ENCODE data around the gene KLC4. TPM values are rescaled to one million over a fixed set of nuclear protein-coding genes. Genes with fewer than 3 reads are reported as not detected.

KLC4 gene
- total RNA-seq, 1 donor from 2014 or later, result 8.8 TPM

DNA sequence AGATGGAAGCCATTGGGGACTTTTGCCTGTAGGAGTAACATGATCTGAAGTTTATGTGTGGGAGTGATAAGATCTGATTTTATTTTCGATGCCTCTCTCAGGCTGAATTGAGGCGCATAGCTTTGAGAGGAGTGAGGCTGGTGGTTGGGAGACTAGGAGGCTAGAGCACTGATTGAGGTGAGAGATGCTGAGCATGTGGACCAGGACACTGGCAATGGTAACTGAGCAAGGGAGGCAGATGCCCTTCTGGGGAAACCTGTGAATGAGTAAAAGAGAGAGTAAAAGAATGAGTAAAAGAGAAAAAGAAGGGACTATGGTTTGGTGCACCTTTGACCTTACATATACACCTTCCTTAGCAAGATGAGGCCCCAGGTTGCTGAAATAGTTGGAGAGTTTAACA is 35.0 kb upstream of the KLC4 start:
- H3K4me3 ChIP-seq (ENCODE audit: low read depth, low read length), result no peak overlapping the region
- TF ChIP-seq, protein P1, sequence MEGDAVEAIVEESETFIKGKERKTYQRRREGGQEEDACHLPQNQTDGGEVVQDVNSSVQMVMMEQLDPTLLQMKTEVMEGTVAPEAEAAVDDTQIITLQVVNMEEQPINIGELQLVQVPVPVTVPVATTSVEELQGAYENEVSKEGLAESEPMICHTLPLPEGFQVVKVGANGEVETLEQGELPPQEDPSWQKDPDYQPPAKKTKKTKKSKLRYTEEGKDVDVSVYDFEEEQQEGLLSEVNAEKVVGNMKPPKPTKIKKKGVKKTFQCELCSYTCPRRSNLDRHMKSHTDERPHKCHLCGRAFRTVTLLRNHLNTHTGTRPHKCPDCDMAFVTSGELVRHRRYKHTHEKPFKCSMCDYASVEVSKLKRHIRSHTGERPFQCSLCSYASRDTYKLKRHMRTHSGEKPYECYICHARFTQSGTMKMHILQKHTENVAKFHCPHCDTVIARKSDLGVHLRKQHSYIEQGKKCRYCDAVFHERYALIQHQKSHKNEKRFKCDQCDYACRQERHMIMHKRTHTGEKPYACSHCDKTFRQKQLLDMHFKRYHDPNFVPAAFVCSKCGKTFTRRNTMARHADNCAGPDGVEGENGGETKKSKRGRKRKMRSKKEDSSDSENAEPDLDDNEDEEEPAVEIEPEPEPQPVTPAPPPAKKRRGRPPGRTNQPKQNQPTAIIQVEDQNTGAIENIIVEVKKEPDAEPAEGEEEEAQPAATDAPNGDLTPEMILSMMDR (conservative IDR thresholded peaks at IDR 0.05; ENCODE audit: low read depth, low read length), result no peak
- no peak for DNase-seq (ENCODE audit: low read depth)

DNA sequence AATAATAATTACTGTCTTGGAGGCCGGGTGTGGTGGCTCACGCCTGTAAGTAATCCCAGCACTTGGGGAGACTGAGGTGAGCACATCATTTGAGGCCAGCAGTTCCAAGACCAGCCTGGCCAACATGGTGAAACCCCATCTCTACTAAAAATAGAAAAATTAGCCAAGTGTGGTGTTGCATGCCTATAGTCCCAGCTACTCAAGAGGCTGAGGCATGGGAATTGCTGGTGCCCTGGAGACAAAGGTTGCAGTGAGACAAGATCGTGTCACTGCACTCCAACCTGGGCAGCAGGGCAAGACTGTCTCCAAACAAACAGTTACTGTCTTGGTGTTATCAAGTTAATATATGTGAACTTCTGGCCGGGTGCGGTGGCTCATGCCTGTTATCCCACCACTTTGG is 33.1 kb upstream of the KLC4 start:
- H3K4me3 ChIP-seq (ENCODE audit: low read depth, low read length), result no peak overlapping the region
- no peak for DNase-seq (ENCODE audit: low read depth)
- TF ChIP-seq, protein P1 (conservative IDR thresholded peaks at IDR 0.05; ENCODE audit: low read depth, low read length), result no peak

DNA sequence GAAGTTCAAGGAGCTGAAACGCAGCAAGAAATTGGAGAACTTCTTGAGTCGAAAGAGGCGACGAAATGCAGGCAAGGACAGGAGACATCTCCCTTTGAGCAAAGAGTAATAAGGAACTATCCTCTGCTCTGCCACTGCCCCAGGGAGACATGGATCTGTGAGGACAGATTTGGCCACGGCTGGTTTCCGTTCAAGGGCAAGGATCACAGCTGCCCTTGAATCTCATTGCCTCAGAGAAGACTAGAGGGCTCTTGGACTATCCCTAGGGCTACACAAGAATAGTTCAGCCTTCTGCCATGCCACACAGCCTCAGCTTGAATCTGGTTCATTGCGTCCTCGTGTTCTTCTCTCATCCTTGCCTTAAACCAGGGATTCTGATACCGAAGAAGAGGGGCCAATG is 30.3 kb upstream of the KLC4 start:
- DNase-seq (ENCODE audit: low read depth), result no peak
- TF ChIP-seq, protein P1 (conservative IDR thresholded peaks at IDR 0.05; ENCODE audit: low read depth, low read length), result no peak
- H3K4me3 ChIP-seq (ENCODE audit: low read depth, low read length), result no peak overlapping the region

DNA sequence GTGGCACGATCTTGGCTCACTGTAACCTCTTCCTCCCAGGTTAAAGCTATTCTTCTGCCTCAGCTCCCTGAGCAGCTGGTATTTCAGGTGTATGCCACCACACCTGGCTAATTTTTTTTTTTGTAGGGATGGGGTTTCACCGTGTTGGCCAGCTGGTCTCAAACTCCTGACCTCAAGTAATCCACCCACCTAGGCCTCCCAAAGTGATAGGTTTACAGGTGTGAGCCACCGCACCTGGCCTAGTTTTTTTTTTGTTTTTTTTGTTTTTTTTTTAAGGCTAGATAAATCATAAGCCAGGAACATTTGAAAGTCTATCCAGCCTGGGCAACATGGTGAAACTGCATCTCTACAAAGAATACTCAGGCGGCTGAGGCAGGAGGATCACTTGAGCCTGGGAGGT is 27.1 kb upstream of the KLC4 start:
- DNase-seq (ENCODE audit: low read depth), result no peak
- TF ChIP-seq, protein P1 (conservative IDR thresholded peaks at IDR 0.05; ENCODE audit: low read depth, low read length), result no peak
- H3K4me3 ChIP-seq (ENCODE audit: low read depth, low read length), result no peak overlapping the region

DNA sequence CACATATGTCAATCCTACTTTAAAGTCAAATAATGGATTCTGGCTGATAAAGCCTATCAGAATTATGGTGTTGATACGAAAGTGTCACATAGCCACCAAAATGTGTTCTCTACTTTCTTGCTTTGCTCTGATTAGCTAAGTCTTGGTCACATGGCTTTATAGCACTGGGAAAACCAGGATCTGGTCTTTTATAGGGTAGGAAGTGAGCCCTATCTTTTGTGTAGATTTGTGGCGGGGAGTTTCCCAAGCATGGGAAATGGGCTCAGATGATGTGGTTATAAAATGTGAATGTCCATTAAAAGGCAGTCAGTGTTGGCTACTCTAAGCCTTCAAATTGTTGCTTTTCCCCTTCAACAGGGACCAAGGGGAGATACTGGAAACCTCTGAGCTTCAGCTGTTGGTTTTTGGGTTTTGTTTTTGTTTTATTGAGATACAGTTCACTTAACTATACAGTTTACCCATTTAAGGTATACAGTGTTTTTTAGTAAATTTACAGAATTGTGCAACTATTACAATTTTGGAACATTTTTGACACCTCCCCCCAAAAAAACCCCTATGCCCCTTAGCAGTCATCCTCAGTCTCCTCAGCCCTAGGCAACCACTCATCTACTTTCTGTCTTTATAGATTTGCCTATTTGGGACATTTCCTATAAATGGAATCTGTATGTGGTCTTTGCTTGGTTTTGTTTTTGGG is 25.8 kb upstream of the KLC4 start:
- H3K4me3 ChIP-seq (ENCODE audit: low read depth, low read length), result no peak overlapping the region
- DNase-seq (ENCODE audit: low read depth), result no peak
- TF ChIP-seq, protein P1 (conservative IDR thresholded peaks at IDR 0.05; ENCODE audit: low read depth, low read length), result no peak

DNA sequence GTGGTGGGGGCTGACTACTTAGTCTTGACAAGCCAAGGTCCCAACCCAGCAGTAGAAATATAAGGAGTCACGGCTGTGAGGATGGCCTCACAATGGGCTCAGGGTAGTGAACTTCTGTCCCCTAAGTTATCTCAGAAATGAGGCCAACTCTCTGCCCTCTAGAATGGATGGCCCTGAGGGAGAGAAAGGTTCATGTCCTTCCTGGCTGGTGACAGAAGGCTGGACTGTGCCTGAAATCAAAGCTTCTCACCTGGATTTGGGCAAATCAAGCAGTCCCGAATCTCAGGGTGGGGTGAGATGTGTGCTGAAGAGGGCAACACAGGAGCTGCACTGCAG is 25.3 kb upstream of the KLC4 start:
- DNase-seq (ENCODE audit: low read depth), result no peak
- TF ChIP-seq, protein P1 (conservative IDR thresholded peaks at IDR 0.05; ENCODE audit: low read depth, low read length), result no peak

DNA sequence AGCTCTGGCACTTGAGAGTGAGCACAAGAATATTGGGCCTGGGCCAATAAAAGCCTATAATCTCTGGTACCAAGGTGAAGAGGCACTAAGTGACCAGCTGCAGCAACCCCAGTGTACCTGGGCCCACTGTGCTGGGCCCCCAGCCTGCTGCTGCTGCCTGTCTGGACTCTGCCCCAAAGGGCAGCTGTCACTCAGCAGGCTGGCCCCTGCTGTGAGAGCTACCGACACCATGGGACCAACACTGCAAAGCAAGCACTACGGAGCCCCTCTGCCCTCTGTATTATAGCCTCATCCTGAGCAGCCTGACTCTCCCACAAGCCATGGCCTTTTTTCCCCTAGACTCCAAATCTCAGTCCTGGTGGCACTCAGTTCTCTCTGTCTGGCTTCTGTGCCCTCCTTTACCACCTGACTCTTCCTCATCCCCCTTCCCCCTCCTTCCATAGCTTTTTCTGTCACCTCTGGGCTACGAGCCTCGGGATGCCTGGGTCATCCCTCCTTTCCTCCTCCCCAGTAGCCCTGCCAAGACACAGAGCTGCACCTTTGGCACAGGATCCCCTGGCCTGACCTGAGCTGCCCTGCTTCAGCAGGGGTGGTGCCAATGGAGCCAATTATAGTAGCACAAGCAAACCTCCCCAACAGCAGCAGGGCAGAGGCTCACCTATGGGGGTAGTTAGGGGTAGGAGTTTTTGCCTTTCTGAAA is 23.8 kb upstream of the KLC4 start:
- DNase-seq (ENCODE audit: low read depth), result no peak
- TF ChIP-seq, protein P1 (conservative IDR thresholded peaks at IDR 0.05; ENCODE audit: low read depth, low read length), result no peak
- no peak overlapping the region for H3K4me3 ChIP-seq (ENCODE audit: low read depth, low read length)

More for the DNA sequence above, 25.3 kb upstream of the KLC4 start:
- no peak overlapping the region for H3K4me3 ChIP-seq (ENCODE audit: low read depth, low read length)

All from epithelial cell of proximal tubule (primary cell).